Pancreas (tissue), 10 donors: ENCODE results near the gene VWA5B2. TPM values are rescaled to one million over a fixed set of nuclear protein-coding genes. Genes with fewer than 3 reads are reported as not detected.

Experiments used
- ATAC-seq, 4 donors: fragments of 200-7000 bp; cut with Tn5 transposase; one replicate each; pipeline versions ENCODE4 v1.8.0 to v1.9.1; 2020; ENCODE audit warnings: mild to moderate bottlenecking in 4 of 4, moderate library complexity in 4 of 4
- DNase-seq, 6 donors: peaks; one replicate each; pipeline ENCODE4 v3.0.0-alpha.2; 2020
- FAIRE-seq: peaks from 2 replicates; lab custom pipeline; 2012; peaks lifted over from hg19 to GRCh38; lab: Jason Lieb, UNC
- H3K27ac ChIP-seq, 4 donors: fragments of 200-600 bp; sonication (generic); 1 replicate in 3 of 4; 2 replicates in 1 of 4; pipeline versions ENCODE4 v1.5.0 to v1.8.0; 2020
- H3K27me3 ChIP-seq, 4 donors: fragments of 200-600 bp; one replicate each; pipeline ENCODE4 v1.8.0; 2021
- H3K36me3 ChIP-seq, 3 donors: fragments of 200-600 bp; sonication (generic) in 1 of 3; one replicate each; pipeline versions ENCODE4 v1.5.0 to v1.8.0; 2020 to 2021
- H3K4me1 ChIP-seq, 3 donors: fragments of 200-600 bp; one replicate each; pipeline ENCODE4 v1.8.0; 2021
- H3K4me3 ChIP-seq, 4 donors: fragments of 200-600 bp; sonication (generic) in 2 of 4; one replicate each; pipeline versions ENCODE4 v1.5.0 to v1.8.0; 2020 to 2021
- H3K9me3 ChIP-seq, 4 donors: fragments of 200-600 bp; one replicate each; pipeline ENCODE4 v1.8.0; 2021
- WGBS, 2 donors: extraction: QIAGEN DNeasy Blood & Tissue Kit; methylation state at CpG; one replicate each; pipeline ENCODE4 v1.1.7; 2013; 5-methylcytosine and 5-hydroxymethylcytosine counted together
- intact Hi-C, 3 donors: fragments of 100-400 bp; cut with DNase I; formaldehyde crosslinking; loops; one replicate each; pipeline versions ENCODE4 v1.11.1 to v1.14.2; 2022
- polyA plus RNA-seq, 2 donors: library from polyadenylated mRNA; stranded (reverse); fragments of 200-250 nt; gene quantifications; one replicate each; pipeline ENCODE4 v1.2.3, GENCODE V29; 2013
- total RNA-seq, 6 donors: library from RNA; stranded (reverse); fragmentation: NEBNext Ultra II Directional in 4 of 6; extraction: Animal tissue kit (Norgen Biotek cat#: 25700) in 4 of 6; gene quantifications; one replicate each; pipeline versions ENCODE4 v1.2.1 to v1.2.4, GENCODE V29; 2021 to 2023
- TF ChIP-seq, protein P1 (sequence below), 4 donors: fragments of 200-600 bp; sonication (generic) in 3 of 4; IDR thresholded peaks; one replicate each; pipeline versions ENCODE4 v1.5.0 to v1.8.0; 2021; ENCODE audit warnings: antibody characterized with exemption in 4 of 4
- donor health status: healthy with polysubstance abuse.
- donor health status: DM: no; HTN: no; CAD: no; lungs with moderate emphysema.
- donor health status: DM: no; HTN: no; CAD: no.
- donor health status: control.
- donor health status: control.
- donor health status: Bipolar disorder and iron deficiency.
- donor health status: DM: yes; HTN: yes; CAD: no.
- donor health status: DM: no; HTN: no; CAD: no.
- donor health status: DM: no; HTN: no; CAD: no.
- donor health status: DM: yes; HTN: yes; CAD: no.

The VWA5B2 gene
- total and polyA plus RNA-seq, 8 donors, result 1.2 to 105 (median 6.6) TPM

DNA sequence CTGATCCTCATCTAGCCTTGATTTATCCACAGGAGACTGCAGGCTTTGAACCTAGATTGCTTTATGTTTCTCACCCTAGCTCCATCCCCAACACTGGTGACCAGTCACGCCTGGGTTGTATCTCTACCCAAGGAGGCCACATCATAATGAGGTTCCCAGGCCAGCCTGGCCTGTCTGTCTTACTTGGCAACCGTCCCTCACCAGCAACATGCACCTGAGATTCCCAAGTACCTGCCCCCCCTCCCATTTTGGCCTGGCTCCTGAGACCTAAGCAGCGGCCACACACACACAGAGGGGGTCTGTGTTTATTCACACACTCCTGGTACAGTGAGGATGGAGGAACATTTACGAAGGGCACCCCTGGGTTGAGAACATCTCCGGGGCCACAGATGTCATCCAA, 29.5 kb downstream of the VWA5B2 start:
- DNase-seq (peak in 1 of 6 donors; percentile 51), ATAC-seq (no peak), FAIRE-seq (no peak)
- intact Hi-C loops, result no loop called here
- TF ChIP-seq, protein P1, sequence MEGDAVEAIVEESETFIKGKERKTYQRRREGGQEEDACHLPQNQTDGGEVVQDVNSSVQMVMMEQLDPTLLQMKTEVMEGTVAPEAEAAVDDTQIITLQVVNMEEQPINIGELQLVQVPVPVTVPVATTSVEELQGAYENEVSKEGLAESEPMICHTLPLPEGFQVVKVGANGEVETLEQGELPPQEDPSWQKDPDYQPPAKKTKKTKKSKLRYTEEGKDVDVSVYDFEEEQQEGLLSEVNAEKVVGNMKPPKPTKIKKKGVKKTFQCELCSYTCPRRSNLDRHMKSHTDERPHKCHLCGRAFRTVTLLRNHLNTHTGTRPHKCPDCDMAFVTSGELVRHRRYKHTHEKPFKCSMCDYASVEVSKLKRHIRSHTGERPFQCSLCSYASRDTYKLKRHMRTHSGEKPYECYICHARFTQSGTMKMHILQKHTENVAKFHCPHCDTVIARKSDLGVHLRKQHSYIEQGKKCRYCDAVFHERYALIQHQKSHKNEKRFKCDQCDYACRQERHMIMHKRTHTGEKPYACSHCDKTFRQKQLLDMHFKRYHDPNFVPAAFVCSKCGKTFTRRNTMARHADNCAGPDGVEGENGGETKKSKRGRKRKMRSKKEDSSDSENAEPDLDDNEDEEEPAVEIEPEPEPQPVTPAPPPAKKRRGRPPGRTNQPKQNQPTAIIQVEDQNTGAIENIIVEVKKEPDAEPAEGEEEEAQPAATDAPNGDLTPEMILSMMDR (IDR thresholded peaks at IDR 0.05), result no peak
- Histone ChIP-seq H3K27ac (no peak overlapping the region), H3K4me3 (no peak overlapping the region), H3K4me1 (no peaks in the 10 kb centered on the region), H3K36me3 (no peaks in the 10 kb centered on the region), H3K9me3 (no peaks in the 10 kb centered on the region), H3K27me3 (no peaks in the 10 kb centered on the region)
- WGBS, 2 donors, result 85 to 86% methylated on average over 5 of the region's 5 CpGs

DNA sequence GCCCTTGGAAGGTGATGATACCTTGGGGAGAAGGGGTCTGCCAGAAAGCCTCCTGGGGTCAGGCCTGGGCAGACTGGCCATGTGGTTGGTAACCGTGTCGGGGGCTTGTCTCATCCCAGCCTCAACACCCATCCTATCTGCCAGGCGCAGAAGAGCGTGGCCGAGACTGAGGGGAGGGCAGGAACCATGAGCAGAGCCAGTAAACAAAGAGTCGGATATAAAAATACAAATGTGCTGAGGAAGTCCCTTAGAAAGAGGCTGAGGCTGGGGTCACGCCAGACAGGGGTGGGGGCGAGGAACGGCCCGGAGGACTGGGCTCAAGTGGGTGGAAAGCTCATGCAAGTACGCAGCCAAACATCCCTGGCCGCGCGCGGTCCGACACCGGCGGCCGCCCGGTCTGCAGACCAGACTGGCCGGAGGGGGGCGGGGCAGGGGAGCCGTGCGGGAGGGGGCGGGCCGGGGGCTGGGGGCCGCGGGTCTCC, 30.1 kb downstream of the VWA5B2 start:
- Histone ChIP-seq H3K4me3 (peak overlapping the region in 2 of 4 donors; percentile 69 to 78), H3K9me3 (no peaks in the 10 kb centered on the region), H3K36me3 (no peaks in the 10 kb centered on the region), H3K27me3 (no peaks in the 10 kb centered on the region), H3K27ac (no peak overlapping the region), H3K4me1 (no peaks in the 10 kb centered on the region)
- ATAC-seq (no peak), DNase-seq (peak in 2 of 6 donors; percentile 45 to 73), FAIRE-seq (no peak)
- TF ChIP-seq, protein P1 (IDR thresholded peaks at IDR 0.05), result no peak
- 16% methylated on average over 21 to 28 of the region's 28 CpGs for WGBS, 2 donors
- intact Hi-C loops, result no loop called here

DNA sequence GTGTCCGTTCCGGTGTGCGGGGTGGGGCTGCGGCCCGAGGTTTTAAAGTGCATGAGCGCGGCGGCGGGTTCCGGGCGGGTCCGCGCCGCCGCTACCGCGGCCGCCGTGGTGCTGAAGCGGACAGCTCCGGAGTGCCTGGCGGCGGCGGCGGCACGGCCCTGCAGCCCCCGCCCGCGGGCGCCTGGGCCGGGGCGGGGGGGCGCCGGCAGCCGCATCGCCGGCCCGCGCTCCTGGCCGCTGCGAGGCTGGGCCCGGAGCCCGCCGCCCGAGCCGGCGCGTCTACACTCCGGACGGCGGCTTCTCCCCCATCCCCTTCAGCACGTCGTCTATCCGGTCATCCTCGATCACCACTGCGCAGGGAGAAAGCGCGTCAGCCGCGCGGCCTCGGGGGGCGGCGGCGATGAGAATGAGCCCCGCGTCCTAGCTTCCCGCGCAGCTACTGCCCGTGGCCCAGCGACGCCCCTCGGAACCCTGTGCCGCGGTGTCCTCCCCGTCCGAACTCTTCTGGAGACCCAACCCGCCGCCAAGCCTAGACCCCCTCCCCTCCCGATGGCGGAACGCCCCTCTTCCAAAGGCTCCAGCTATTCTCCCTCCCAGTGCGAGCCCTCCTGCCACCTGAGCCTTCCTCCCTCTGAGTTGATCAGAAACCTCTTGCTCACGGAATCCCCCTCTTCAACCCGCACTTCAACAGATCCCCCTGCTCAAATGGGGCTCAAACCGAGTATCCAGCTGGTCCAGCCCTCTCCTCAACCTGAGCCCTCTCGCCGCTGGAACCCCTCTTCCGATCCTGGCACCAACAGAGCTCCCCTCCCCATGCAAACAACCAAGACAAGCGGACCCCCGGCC, 30.7 kb downstream of the VWA5B2 start:
- H3K4me3 ChIP-seq, result peak overlapping the region; percentile 31 to 78 (median 61)
- DNase-seq (peak; percentile 38 to 87 (median 60)), FAIRE-seq (no peak), ATAC-seq (peak; percentile 7 to 34 (median 12))
- intact Hi-C loops, result no loop called here
- no peaks in the 10 kb centered on the region for H3K4me1 ChIP-seq
- no peaks in the 10 kb centered on the region for H3K9me3 ChIP-seq
- 1% methylated on average over 47 to 91 of the region's 91 CpGs for WGBS, 2 donors
- TF ChIP-seq, protein P1 (IDR thresholded peaks at IDR 0.05), result no peak
- no peaks in the 10 kb centered on the region for H3K36me3 ChIP-seq
- no peaks in the 10 kb centered on the region for H3K27me3 ChIP-seq
- peak overlapping the region; percentile 49 to 70 (median 59) for H3K27ac ChIP-seq

DNA sequence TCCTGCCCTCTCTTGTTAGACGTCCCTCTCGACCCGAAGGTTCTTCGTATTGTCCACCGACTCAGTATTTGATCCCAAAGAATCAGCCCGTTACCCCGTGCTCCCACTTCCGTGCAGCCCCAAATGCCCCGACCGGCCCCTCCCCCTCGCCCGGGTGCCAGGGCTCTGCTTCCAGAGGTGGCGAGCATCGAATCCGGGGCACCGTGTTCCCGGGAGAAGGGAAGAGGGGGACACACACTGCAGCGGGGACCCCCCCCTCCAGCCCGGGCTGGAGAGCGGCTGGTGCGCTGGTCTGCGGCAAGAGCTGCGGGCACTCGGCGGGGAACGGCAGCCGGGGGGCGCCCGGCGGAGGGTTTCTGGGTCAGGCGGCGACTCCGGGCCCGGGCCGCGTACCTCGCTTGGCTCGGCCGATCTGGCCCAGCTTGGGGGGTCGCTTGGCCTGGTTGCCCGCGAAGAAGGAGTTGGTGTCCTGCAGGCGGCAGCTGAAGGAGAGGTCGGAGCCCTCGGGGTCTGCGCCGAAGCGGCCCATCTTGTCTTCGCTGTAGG, 31.4 kb downstream of the VWA5B2 start:
- peak overlapping the region; percentile 49 to 70 (median 59) for H3K27ac ChIP-seq
- H3K36me3 ChIP-seq, result no peaks in the 10 kb centered on the region
- FAIRE-seq (no peak), ATAC-seq (peak in 1 of 4 donors; percentile 0), DNase-seq (peak; percentile 42 to 87 (median 68))
- no peaks in the 10 kb centered on the region for H3K4me1 ChIP-seq
- peak overlapping the region; percentile 31 to 78 (median 61) for H3K4me3 ChIP-seq
- TF ChIP-seq, protein P1 (IDR thresholded peaks at IDR 0.05), result no peak
- intact Hi-C loops, result no loop called here
- no peaks in the 10 kb centered on the region for H3K27me3 ChIP-seq
- no peaks in the 10 kb centered on the region for H3K9me3 ChIP-seq
- 1% methylated on average over 44 to 49 of the region's 49 CpGs for WGBS, 2 donors
